Endothelial cell of umbilical vein (primary cell): ENCODE measurements around the gene KCNJ4.

Source experiments
- EZH2 ChIP-seq: IDR thresholded peaks from 2 replicates; pipeline ENCODE4 v1.6.1; 2012; ENCODE audit warnings: borderline replicate concordance, low read depth, mild to moderate bottlenecking, moderate library complexity, low read length, inconsistent platforms; ENCODE audit not compliant: severe bottlenecking
- POLR2A ChIP-seq: IDR thresholded peaks from 2 replicates; pipeline ENCODE4 v1.6.1; 2012; ENCODE audit warnings: low read depth, mild to moderate bottlenecking, control low read depth, low read length
- TF ChIP-seq, protein P1 (sequence below), 2 donors: IDR thresholded peaks; 1 replicate in 1 of 2; 2 replicates in 1 of 2; pipeline ENCODE4 v1.5.1; 2011; ENCODE audit warnings: low read length in 2 of 2, mild to moderate bottlenecking in 2 of 2, moderate library complexity in 2 of 2, control low read depth in 1 of 2, inconsistent platforms in 1 of 2, low read depth in 1 of 2; ENCODE audit not compliant: insufficient read depth in 1 of 2; ENCODE audit errors: extremely low read depth in 1 of 2

DNA sequence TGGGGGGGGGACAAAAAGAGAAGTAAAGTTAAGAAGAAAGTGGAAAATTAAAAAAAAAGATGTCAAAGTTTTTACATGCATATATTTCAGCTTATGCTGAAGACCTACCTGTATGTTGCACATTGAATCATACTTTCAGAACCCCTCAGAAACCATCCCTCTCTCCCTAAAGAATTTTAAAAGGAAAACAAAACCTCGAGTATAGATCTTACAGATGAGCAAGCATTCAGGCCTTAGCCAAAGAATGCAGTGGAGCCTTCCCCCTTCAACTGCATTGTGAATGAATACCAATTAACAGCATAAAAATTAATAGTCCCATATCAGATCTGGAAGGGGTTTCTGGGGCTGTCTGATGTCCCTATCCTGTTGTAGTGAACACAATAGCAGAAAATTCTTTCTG, 29.2 kb upstream of the KCNJ4 start:
- TF ChIP-seq, protein P1, sequence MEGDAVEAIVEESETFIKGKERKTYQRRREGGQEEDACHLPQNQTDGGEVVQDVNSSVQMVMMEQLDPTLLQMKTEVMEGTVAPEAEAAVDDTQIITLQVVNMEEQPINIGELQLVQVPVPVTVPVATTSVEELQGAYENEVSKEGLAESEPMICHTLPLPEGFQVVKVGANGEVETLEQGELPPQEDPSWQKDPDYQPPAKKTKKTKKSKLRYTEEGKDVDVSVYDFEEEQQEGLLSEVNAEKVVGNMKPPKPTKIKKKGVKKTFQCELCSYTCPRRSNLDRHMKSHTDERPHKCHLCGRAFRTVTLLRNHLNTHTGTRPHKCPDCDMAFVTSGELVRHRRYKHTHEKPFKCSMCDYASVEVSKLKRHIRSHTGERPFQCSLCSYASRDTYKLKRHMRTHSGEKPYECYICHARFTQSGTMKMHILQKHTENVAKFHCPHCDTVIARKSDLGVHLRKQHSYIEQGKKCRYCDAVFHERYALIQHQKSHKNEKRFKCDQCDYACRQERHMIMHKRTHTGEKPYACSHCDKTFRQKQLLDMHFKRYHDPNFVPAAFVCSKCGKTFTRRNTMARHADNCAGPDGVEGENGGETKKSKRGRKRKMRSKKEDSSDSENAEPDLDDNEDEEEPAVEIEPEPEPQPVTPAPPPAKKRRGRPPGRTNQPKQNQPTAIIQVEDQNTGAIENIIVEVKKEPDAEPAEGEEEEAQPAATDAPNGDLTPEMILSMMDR (IDR thresholded peaks at IDR 0.05; ENCODE audit: extremely low read depth in 1 of 2, insufficient read depth in 1 of 2, low read depth in 1 of 2, low read length in 2 of 2), result no peak
- TF ChIP-seq POLR2A, result no peak
- TF ChIP-seq EZH2, result no peak
